RWPE2 (cell line): ENCODE data around the gene KRT12.

Experiments used
- ATAC-seq: fragments of 200-7000 bp; cut with Tn5 transposase; 3 replicates; pipeline ENCODE4 v1.9.1; 2021; ENCODE audit warnings: low read depth
- DNase-seq: peaks from one replicate; pipeline ENCODE4 v3.0.0-alpha.2; 2020; ENCODE audit warnings: low spot score
- H3K27ac ChIP-seq: fragments of 450-650 bp; 2 replicates; pipeline ENCODE4 v1.5.1; 2017; ENCODE audit warnings: mild to moderate bottlenecking; ENCODE audit not compliant: poor library complexity, severe bottlenecking
- H3K27me3 ChIP-seq: fragments of 250-450 bp; sonication (Bioruptor Pico); 2 replicates; pipeline ENCODE4 v1.5.1; 2021; ENCODE audit warnings: mild to moderate bottlenecking, moderate library complexity; ENCODE audit not compliant: insufficient read depth, poor library complexity, severe bottlenecking
- H3K36me3 ChIP-seq: fragments of 250-450 bp; sonication (Bioruptor Pico); 2 replicates; pipeline ENCODE4 v1.5.1; 2020; ENCODE audit warnings: low read depth, mild to moderate bottlenecking, moderate library complexity
- H3K4me1 ChIP-seq: fragments of 250-450 bp; sonication (Bioruptor Pico); 2 replicates; pipeline ENCODE4 v1.5.1; 2021; ENCODE audit warnings: mild to moderate bottlenecking, moderate library complexity; ENCODE audit not compliant: insufficient read depth, poor library complexity, severe bottlenecking
- H3K4me3 ChIP-seq: fragments of 250-450 bp; sonication (Bioruptor Pico); 2 replicates; pipeline ENCODE4 v1.5.1; 2021; ENCODE audit warnings: mild to moderate bottlenecking, moderate library complexity; ENCODE audit not compliant: severe bottlenecking
- H3K9me3 ChIP-seq: fragments of 250-450 bp; sonication (Bioruptor Pico); 2 replicates; pipeline ENCODE4 v1.5.1; 2021; ENCODE audit warnings: mild to moderate bottlenecking, moderate library complexity; ENCODE audit not compliant: severe bottlenecking
- TF ChIP-seq, protein P1 (sequence below): fragments of 450-650 bp; IDR thresholded peaks from one replicate; pipeline ENCODE4 v1.5.1; 2017; ENCODE audit warnings: mild to moderate bottlenecking, moderate library complexity; ENCODE audit not compliant: poor library complexity, severe bottlenecking

Gene KRT12

GRCh38 chr17:40827746-40828453, 39.1 kb downstream of the KRT12 start:
- no peaks in the 10 kb centered on the region for H3K9me3 ChIP-seq
- H3K36me3 ChIP-seq, result peaks cover 8% of the 10 kb centered on the region; the same call in 1 of the 2 replicates
- H3K4me1 ChIP-seq, result no peaks in the 10 kb centered on the region
- TF ChIP-seq, protein P1, sequence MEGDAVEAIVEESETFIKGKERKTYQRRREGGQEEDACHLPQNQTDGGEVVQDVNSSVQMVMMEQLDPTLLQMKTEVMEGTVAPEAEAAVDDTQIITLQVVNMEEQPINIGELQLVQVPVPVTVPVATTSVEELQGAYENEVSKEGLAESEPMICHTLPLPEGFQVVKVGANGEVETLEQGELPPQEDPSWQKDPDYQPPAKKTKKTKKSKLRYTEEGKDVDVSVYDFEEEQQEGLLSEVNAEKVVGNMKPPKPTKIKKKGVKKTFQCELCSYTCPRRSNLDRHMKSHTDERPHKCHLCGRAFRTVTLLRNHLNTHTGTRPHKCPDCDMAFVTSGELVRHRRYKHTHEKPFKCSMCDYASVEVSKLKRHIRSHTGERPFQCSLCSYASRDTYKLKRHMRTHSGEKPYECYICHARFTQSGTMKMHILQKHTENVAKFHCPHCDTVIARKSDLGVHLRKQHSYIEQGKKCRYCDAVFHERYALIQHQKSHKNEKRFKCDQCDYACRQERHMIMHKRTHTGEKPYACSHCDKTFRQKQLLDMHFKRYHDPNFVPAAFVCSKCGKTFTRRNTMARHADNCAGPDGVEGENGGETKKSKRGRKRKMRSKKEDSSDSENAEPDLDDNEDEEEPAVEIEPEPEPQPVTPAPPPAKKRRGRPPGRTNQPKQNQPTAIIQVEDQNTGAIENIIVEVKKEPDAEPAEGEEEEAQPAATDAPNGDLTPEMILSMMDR, result no peak
- no peak for DNase-seq
- peak overlapping the region; percentile 44 for H3K27ac ChIP-seq
- peak; percentile 82 for ATAC-seq
- H3K27me3 ChIP-seq, result no peaks in the 10 kb centered on the region
- H3K4me3 ChIP-seq, result no peak overlapping the region

GRCh38 chr17:40825599-40825998, 41.4 kb downstream of the KRT12 start:
- no peak for DNase-seq
- H3K4me1 ChIP-seq, result no peaks in the 10 kb centered on the region
- H3K27me3 ChIP-seq, result no peaks in the 10 kb centered on the region

GRCh38 chr17:40824015-40824832, 42.8 kb downstream of the KRT12 start:
- Histone ChIP-seq H3K9me3 (no peaks in the 10 kb centered on the region), H3K27ac (no peak overlapping the region), H3K36me3 (peaks cover 5% of the 10 kb centered on the region; the same call in 1 of the 2 replicates), H3K4me1 (no peaks in the 10 kb centered on the region), H3K27me3 (no peaks in the 10 kb centered on the region), H3K4me3 (no peak overlapping the region)
- TF ChIP-seq, protein P1, result no peak
- DNase-seq (no peak), ATAC-seq (no peak)

More at GRCh38 chr17:40825599-40825998, 41.4 kb downstream of the KRT12 start:
- H3K4me3 ChIP-seq, result no peak overlapping the region
- H3K36me3 ChIP-seq, result peaks cover 8% of the 10 kb centered on the region; the same call in 1 of the 2 replicates
- TF ChIP-seq, protein P1, result no peak
- ATAC-seq, result no peak
- H3K9me3 ChIP-seq, result no peaks in the 10 kb centered on the region
- H3K27ac ChIP-seq, result no peak overlapping the region

GRCh38 chr17:40822132-40822812, 44.8 kb downstream of the KRT12 start, which contains the start of gene KRT10:
TSS of gene KRT10 (minus strand) at chr17:40822614. CDS start at chr17:40822585, 29 bp downstream.
- peaks cover 11% of the 10 kb centered on the region for H3K36me3 ChIP-seq
- TF ChIP-seq, protein P1, result no peak
- H3K4me3 ChIP-seq, result no peak within 1 kb of the TSS
- ATAC-seq (no peak), DNase-seq (no peak)
- no peaks in the 10 kb centered on the region for H3K27me3 ChIP-seq
- H3K9me3 ChIP-seq, result no peaks in the 10 kb centered on the region
- H3K27ac ChIP-seq, result no peak within 1 kb of the TSS
- H3K4me1 ChIP-seq, result peaks cover 4% of the 10 kb centered on the region
